ENCODE results near the gene FAM25A.
"Not testable (repeated sequence)": the region's sequence is repeated elsewhere in the genome, so short reads cannot be mapped to it uniquely, and the experiment has no call there.

The FAM25A gene

DNA sequence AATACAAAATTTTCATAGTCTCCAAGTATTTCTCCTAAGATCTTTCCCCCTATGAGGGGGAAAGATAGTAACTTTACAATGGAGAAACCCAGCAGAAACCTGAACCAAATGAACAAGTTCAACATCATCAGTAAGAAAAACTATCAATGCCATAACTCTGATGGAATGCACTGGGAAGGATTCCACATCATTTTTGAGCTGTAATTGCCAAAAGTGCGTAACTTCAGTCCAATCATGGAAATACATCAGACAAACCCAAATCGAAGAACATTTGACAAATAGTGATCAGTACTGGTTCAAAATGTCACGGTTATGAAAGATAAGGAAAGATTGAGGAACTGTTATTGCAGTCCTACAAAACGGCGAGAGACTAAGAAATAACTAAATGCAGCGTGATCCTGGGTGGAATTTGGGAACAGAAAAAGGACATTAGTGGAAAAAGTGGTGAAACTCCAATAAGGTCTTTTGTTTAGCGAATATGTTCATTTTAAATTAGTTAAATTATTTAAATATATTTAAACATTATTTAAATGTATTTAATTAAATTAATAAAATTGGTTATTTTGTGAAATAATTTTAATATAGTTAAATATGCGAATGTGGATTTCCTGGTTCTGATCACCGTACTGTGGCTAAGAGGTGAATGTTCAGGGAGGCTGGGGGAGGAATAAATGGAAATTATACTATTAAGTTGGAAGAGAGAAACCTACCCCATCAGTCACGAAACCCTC lies 4.9 kb upstream of the FAM25A start:
- not testable (repeated sequence) for DNase-seq

DNA sequence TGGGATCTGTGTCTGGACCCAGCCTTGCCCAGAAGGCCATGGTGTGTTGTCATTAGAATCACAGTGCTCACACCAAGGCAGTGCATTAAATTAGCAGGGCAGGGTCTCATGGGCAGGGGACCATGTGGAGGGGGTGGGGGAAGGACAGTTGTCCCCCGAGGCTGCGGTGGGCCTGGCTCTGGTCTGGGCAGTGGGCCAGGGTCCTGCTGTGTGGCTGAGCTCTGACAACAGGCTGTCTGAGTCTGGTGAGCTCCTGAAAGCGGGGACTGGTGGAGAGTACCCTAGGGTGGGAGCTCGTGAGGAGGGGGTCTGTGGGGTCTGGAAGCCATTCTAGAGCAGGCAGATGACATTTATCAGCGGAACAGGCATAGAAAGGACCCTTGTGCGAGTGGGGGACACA lies 2.0 kb upstream of the FAM25A start:
- DNase-seq = not testable (repeated sequence)

DNA sequence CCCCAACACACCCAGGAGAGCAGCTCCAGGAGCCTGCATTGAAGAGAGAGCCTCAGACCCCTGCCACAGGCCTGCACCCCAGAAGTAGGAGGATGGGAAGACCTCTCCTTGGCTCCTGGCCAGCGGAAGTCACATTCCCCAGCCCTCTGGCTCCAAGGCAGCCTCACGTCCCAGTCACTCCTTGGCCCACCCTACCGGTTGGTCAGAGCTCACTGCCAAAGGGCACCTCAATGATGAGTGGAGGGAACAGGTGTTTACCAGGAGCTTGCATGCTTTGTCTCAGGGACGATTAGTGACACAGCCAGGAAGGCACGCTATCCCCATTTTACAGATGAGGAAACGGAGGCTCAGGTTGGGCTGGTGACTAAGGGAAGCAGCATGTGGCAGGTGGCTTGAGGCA lies 1.0 kb upstream of the FAM25A start:
- DNase-seq = not testable (repeated sequence)

DNA sequence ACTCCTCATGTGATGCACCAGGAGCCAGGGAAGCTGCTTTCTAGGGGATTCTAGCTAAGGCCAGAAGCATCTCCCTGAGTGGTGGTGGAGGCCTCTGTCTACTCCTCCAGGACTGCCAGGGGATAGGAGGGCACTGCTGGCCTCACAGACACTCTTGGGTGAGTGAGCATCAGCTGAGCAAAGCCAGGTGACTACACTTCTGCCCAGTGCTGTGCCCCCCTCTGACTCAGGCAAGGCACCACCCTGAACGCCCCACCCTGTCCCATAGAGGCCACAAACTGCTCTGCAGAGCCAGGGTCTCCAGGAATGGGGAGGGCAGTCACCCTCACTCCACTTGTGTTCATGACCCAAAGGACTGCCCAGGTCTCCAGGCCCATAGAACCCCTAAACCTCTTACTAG lies 590 bp upstream of the FAM25A start:
- DNase-seq = not testable (repeated sequence)

DNA sequence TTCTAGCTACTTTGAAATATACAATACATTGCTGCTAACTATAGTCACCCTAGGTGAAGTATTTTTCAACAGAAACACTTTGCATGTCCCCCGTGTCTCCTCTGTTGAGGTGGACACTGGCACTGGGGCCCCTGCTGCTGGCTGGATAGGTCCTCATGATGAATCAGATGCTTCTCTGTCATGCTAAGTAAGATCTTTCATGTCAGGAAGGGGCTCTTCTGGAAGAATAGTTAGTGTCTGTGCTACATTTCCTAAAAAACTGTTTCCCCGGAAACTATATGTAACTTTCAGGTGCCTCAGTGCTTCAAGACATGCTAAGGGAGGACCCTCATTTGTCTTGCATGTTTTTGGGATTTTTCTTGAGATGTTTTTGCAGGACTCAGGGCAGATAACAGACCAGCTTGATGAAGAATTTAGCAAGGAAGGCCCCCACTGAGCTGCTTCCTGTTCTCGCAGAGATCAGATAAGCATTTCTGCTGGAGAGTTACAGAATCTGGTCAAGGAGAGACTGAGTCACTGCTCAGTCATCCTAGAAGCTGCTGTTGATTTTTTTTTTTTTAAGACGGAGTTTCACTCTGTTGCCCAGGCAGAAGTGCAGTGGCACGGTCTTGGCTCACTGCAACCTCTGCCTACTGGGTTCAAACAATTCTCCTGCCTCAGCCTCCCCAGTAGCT lies 5.3 kb downstream of the FAM25A start:
- DNase-seq = not testable (repeated sequence)

DNA sequence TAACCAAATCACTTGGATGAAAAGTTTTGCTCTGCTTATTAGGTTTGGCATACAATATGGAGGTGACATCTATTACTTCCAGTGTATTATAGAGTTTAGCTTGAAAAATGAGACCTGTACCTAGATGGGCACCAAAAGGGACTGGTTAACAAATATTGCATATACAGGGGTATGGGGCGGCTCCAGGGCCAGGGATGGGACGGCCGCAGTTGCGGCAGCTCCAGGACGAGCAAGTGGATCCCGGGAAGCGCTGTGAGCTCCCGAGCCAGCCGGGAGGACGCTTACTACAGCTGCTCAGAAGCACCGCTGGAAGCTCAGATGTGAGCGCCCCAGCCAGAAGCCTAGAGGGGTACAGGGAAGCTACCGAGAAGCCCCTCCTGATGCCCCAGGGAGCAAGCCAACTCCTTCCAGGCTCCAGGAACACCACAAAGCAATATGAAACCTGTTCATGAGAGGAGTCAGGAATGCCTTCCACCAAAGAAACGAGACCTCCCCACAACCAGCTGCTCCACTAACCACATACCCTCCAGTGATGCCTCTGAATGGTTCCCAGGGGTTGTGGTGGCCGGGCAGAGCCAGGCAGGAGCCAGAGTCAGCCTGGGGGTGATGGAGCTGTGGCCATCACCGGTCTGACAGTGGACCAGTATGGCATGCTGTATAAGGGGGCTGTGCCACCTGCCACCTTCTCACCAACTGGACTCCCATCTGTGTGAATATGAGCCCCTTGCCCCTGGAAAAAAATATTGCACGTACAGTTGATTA lies 6.8 kb downstream of the FAM25A start:
- DNase-seq = not testable (repeated sequence)

DNA sequence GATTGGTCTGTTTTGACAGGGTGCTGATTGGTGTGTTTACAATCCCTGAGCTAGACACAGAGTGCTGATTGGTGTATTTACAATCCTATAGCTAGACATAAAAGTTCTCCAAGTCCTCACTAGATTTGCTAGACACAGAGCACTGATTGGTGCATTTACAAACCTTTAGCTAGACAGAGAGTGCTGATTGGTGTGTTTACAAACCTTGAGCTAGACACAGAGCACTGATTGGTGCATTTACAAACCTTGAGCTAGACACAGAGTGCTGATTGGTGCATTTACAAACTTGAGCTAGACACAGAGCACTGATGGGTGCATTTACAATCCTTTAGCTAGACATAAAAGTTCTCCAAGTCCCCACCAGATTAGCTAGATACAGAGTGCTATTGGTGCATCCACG lies 10.3 kb downstream of the FAM25A start:
- DNase-seq = not testable (repeated sequence)

DNA sequence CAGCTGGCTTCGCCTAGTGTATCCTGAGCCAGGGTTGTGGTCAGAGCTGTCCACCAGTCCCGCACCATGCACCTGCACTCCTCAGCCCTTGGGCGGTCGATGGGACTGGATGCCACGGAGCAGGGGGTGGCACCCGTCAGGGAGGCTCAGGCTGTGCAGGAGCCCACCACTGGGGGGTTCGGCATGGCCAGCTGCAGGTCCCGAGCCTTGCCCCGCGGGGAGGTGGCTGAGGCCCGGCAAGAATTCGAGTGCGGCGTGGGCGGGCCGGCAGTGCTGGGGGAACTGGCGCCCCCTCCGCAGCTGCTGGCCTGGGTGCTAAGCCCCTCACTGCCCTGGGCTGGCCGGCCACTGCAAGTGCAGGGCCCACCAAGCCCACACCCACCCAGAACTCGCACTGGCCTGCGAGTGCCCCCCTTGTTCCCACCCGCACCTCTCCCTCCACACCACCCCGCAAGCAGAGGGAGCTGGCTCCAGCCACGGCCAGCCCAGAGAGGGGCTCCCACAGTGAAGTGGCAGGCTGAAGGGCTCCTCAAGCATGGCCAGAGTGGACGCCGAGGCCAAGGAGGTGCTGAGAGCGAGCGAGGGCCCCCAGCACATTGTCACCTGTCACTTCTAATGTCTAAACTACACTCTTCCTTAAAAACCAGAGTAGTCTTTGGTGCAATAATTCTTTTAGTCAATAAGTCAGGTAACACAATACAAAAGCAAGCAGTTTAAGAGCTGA lies 11.0 kb downstream of the FAM25A start:
- DNase-seq = no peak

DNA sequence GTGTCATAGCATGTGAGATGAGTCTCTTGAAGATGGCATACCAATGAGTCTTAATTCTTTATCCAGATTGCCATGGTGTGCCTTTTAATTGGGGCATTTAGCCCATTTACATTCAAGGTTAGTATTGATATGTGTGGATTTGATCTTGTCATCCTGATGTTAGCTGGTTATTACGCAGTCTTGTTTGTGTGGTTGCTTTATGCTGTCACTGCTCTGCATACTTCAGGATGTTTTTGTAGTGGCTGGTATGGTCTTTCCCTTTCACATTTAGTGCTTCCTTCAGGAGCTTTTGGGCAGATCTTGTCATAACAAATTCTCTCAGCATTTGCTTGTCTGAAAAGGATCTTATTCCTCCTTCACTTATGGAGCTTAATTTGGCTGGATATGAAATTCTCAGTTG lies 16.5 kb downstream of the FAM25A start:
- no peak for DNase-seq

DNA sequence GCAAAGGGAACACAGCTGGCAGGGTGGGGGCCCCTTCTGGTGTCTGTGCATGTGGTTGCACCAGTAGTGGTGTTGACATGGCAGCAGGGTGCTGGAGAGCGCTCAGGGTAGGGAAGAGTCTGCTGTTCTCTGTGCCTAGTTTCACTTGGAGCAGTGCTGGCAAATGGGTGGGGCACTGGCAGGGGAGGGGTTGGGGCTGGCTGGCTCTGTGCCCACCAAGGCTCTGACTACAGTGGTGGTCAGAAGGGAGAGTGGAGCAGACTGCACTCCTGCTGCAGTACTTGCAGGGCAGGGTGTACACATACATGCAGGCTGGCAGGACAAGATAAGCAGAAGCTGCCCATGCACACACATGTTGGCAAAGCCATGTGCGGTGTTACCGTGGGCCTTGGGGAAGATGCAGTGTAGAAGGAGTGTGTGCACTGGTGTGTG lies 18.2 kb downstream of the FAM25A start:
- DNase-seq = no peak

DNA sequence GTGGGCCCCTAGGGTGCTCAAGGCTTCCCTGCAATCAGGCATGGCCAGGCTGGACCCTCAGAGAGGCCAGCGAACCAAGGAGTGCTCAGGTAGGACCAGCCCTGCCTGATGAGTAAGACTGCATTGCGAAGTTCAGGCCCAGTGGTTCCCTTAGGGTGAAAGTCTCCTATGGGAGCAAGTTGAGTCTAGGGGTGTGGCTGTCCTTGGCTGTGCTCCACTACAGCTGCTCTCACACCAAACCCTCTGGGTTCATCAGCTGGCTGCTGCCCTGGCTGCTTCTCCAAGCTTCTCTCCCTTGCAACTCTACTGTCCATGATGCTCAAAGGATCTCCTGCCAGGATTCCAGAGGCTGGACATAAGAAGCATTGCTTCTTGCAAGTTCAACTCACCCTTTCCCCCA lies 18.7 kb downstream of the FAM25A start:
- no peak for DNase-seq

DNA sequence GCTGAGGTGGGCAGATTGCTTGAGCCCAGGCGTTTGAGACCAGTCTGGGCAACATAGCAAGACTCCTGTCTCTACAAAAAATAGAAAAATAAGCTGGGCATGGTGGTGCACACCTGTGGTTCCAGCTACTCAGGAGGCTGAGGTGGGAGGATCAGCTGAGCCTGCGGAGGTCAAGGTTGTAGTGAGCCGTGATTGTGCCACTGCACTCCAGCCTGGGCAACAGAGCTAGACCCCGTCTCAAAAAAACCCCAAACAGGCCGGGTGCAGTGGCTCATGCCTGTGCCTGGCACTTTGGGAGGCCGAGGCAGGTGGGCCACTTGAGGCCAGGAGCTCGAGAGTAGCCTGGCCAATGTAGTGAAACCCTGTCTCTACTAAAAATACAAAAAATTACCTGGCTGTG lies 23.5 kb downstream of the FAM25A start:
- DNase-seq = not testable (repeated sequence)

DNA sequence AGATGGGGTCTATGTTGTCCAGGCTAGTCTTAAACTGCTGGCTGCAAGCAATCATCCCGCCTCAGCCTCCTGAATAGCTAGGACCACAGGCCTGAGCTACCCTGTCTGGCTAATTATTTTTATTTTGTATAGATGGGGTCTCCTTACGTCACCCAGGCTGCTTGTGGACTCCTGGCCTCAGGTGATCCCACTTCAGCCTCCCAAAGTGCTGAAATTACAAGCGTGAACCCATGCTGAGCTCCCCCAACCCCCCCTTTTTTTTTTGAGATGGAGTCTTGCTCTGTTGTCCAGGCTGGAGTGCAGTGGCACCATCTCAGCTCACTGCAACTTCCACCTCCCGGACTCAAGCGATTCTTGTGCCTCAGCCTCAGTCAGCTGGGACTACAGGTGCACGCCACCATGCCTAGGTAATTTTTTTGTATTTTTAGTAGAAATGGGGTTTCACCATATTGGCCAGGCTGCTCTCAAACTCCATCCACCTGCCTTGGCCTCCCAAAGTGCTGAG lies 25.4 kb downstream of the FAM25A start:
- DNase-seq = no peak

DNA sequence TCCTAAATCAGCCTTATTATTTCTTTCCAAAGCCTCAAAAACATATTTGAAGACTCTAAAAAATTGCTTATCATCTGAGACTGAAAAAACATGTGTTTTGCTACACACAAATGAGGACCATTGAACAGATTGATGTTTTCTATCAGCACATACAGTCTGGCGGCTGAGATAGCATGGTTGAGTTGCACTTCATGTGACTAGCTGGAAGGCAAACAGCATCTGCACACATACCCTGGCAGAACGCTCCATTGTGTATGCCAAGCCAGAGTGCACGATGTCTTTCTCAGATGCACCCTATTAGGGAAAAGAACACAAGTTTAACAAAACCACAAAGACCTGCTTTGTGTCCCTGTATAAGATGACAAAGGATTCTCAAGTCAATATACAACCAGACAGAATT lies 33.0 kb downstream of the FAM25A start:
- no peak for DNase-seq

DNA sequence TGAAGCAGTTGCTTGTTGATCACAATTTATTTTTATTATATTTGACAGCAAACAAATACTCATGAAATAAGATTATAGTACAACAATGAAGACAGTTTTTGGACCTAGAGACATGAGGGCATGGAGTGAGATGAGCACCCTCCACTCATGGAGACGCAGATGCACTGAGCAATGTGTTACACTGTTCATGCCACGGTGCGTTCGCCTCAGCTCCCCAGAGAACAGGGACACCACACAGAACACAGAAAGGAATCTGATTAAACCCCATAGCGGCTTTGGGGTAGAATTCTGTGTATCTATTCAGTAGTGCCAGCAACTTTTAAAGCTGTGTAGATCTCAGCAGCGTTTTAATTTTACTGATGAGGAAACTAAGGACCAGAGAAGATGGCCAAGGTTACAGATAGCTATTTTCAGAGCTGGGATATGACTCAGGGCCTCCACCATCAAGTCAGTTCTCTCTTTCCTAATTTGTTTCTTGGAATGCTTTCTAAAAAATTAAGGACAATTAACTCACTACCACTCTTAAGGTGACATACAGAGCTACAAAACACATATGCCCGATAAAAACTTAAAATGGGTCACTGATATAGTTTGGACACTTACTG lies 33.6 kb downstream of the FAM25A start:
- no peak for DNase-seq

DNA sequence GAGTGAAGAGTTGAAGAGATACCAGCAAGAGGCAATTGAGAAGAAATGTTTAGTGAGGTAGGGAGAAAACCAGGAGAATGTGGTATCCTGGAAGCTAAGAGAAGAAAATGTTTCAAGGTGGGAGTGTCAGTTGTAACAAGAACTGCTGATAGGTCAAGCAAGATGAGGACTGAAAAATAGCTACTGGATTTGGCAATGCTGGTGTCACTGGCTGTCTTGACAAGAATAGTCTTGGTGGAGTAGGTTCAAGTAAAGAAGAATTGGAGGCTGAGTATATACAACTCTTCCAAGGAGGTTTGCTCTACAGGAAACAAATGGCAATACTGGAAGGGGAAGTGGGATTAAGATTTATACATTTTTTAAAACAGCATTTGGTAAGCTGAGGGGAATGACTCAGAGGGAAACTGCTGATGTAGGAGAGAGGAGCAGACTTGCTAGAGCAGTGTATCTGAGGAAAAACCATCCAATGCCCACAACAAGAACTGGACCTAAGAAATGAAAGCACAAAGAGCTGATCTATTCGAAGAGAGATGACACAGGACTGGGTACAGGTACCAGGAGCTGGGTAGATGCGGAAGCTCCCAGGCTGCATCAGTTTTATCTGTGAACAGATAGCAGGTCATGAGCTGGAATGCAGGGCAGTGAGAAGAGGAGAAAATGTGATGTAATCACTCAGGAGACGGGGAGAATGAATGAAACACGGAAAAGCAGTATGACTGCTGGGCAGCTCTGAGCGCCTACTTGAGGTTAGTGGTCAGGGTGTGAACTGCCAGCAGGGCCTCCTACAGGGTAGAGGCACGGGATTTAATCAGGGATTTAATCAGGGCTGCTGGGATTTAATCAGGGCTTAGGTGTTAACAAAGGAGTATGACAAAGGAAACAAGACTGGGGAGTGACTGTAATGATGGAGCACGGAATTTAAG lies 34.5 kb downstream of the FAM25A start:
- DNase-seq = no peak

DNA sequence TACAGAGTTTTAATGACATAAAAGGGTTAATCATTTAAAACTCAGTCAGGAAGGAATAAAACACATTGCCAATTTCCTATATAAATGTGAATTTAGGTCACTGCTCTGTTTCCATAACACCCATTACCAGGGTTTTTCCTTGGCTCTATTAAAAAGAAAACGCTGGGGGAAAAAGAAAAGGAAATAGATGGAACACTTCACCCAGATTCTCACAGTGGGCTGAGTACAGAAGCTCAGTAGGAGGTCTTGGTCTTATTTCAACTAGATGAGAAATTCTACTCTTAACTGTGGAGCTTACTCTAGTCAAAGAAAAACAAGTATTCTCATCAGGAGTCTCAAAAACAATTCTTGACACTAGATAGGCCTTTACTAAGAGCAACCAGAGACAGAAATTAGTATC lies 38.1 kb downstream of the FAM25A start:
- DNase-seq = no peak

DNA sequence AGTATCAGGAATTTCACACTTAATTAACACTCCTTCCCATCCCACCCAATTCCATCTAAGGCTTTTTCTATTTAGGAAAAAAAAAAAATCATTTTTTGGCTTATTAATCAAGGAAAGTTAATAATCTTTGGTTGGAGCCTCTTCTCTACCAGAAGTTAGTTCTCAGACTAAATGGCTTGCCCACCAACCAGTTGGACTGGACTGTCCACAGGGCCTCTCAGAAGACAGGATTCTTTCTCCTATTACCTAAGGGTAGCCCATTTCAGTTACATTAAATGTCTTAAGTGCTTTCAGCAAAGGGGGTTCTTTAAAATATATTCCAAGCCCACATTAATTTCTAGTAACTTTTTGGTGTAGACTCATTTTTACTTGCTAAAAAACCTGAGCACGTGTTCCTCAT lies 39.3 kb downstream of the FAM25A start:
- no peak for DNase-seq

DNA sequence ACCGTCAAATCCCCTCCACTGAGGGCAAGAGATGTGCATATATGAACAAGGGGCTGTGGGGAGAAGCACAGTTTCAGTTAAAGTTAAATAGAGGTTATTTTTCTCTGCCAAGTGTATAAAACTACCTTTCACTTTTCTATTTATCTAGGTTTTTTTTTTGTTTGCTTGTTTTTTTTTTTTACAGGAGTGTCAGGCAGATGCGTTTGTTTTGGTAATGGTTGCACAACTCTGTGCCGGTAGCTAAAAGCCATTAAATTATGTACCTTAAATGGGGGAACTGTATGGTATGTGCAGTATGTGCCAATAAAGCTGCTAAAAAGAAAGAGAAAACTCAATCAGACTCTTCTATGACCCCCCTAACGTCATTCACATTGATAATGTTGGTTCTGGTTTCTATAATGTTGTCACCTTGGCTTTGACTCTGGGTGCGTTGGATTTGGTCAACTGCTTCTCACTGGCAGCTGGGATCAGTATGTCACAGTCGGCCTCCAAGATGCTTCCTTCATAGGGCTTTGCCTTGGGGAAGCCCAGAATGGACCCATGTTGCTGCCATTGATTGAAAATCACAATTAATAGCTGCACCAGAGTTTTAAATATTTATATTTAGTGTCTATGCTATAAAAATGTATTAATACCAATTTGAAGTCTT lies 40.3 kb downstream of the FAM25A start:
- DNase-seq = no peak

DNA sequence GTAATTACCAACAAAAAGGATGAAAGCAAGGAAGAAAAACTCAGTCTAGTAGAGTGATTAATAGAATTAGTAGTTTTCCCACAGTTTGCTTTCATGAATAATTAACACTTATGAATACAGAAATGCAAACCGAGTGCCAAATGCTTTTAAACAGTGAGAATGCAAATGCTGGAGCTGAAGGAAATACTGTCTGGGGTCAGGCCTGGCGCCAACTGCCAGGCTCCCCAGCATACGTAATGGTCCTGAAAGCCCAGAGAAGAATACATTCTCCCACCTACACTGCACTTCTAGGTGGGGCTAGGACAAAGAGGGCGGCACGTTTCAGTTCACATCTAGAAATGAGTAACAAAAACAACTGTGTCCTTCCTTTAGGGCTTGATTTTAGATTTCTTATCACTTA lies 44.6 kb downstream of the FAM25A start:
- no peak for DNase-seq

DNA sequence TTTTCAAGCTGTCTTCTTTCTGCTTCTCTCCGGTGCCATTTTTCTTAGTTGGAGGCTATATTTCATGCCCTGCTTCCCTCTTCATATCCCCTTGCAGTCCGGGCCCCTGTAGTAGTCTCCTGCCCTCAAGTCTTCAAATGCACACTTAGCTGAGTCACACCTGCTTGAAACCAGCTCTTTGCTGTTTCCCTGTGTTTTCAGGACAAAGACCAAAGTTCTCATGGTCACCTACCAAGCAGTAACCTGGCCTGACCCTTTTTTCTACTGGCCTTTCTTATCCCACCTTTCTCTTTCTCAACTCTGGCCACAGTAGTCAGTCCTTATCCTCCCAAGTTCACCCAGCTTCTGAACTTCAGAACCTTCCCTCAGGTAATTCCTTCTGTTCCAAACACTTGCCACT lies 46.1 kb downstream of the FAM25A start:
- no peak for DNase-seq

All from CD4-positive, alpha-beta T cell treated with Interleukin-12 subunit alpha and Interleukin-12 subunit beta, for 1 hour (primary cell).